Stimulated activated CD8-positive, alpha-beta memory T cell treated with anti-CD3 and anti-CD28 coated beads, Interleukin-4, amount 100 ng/mL, for 1 hour (primary cell): ENCODE measurements around the gene DAD1.

Experiments used
- DNase-seq, 2 donors: peaks; one replicate each; pipeline ENCODE4 v3.0.0-alpha.2; 2020; ENCODE audit warnings: low read depth in 2 of 2, low spot score in 1 of 2

The DAD1 gene

GRCh38 chr14:22519877-22520685, 68.9 kb downstream of the DAD1 start:
- no peak for DNase-seq

GRCh38 chr14:22518073-22518472, 71.0 kb downstream of the DAD1 start:
- no peak for DNase-seq

GRCh38 chr14:22517117-22517720, 71.8 kb downstream of the DAD1 start:
- no peak for DNase-seq

- DNase-seq, result no peak
Measured at GRCh38 chr14:22515929-22516328, 73.1 kb downstream of the DAD1 start.
